H1 (cell line): ENCODE results near the gene STAG1.
"Not testable (repeated sequence)": the region's sequence is repeated elsewhere in the genome, so short reads cannot be mapped to it uniquely, and the experiment has no call there.

Source experiments
- ASH2L ChIP-seq: fragments of 200-600, 300-600 bp; sonication (generic); IDR thresholded peaks from one replicate; pipeline ENCODE4 v1.7.1; 2017; ENCODE audit warnings: low read length
- CTCF ChIP-seq, 3 experiments: IDR thresholded peaks; 1 replicate in 2 of 3; 2 replicates in 1 of 3; pipeline versions ENCODE4 v1.5.1 to v1.6.1; 2011; ENCODE audit warnings: low read length in 3 of 3, mild to moderate bottlenecking in 3 of 3, inconsistent platforms in 2 of 3, low read depth in 1 of 3, moderate library complexity in 1 of 3; ENCODE audit not compliant: insufficient read depth in 1 of 3; ENCODE audit errors: control extremely low read depth in 1 of 3
- FOSL1 ChIP-seq: IDR thresholded peaks from 2 replicates; pipeline ENCODE4 v1.6.1; 2011; ENCODE audit warnings: mild to moderate bottlenecking, low read depth, low read length, moderate library complexity; ENCODE audit not compliant: insufficient read depth
- NRF1 ChIP-seq: IDR thresholded peaks from 2 replicates; pipeline ENCODE4 v1.6.1; 2011; ENCODE audit warnings: mild to moderate bottlenecking, low read depth, low read length, improper control_type of control experiment
- RAD21 ChIP-seq, 2 experiments: IDR thresholded peaks in 1 of 2; conservative IDR thresholded peaks in 1 of 2; 2 replicates each; pipeline ENCODE4 v1.6.1; 2011; ENCODE audit warnings: low read depth in 2 of 2, low read length in 2 of 2, improper control_type of control experiment in 1 of 2, inconsistent platforms in 1 of 2, mild to moderate bottlenecking in 1 of 2, moderate library complexity in 1 of 2
- USF2 ChIP-seq: IDR thresholded peaks from 2 replicates; pipeline ENCODE4 v1.6.1; 2011; ENCODE audit warnings: low read length, improper control_type of control experiment

GRCh38 chr3:136606216-136606615 lies 146.0 kb downstream of the STAG1 start:
- TF ChIP-seq ASH2L; CTCF (IDR thresholded peaks at IDR 0.05; ENCODE audit: control extremely low read depth in 1 of 3, insufficient read depth in 1 of 3, low read depth in 1 of 3, low read length in 3 of 3); RAD21 (IDR thresholded peaks at IDR 0.05 in 1 of 2, conservative IDR thresholded peaks at IDR 0.05 in 1 of 2; ENCODE audit: low read depth in 2 of 2, low read length in 2 of 2); USF2; NRF1; FOSL1: not testable (repeated sequence)
